GM19397 (cell line): ENCODE data around the gene SLC12A7.
A peak's percentile ranks its signal among the peaks of the same experiment; 100 is the strongest.

ENCODE experiments used
- ATAC-seq: cut with Tn5 transposase; IDR thresholded peaks from one replicate; pipeline ENCODE4 v1.9.1; 2021; ENCODE audit warnings: mild to moderate bottlenecking, moderate library complexity; ENCODE audit not compliant: unreplicated experiment

SLC12A7 gene

DNA sequence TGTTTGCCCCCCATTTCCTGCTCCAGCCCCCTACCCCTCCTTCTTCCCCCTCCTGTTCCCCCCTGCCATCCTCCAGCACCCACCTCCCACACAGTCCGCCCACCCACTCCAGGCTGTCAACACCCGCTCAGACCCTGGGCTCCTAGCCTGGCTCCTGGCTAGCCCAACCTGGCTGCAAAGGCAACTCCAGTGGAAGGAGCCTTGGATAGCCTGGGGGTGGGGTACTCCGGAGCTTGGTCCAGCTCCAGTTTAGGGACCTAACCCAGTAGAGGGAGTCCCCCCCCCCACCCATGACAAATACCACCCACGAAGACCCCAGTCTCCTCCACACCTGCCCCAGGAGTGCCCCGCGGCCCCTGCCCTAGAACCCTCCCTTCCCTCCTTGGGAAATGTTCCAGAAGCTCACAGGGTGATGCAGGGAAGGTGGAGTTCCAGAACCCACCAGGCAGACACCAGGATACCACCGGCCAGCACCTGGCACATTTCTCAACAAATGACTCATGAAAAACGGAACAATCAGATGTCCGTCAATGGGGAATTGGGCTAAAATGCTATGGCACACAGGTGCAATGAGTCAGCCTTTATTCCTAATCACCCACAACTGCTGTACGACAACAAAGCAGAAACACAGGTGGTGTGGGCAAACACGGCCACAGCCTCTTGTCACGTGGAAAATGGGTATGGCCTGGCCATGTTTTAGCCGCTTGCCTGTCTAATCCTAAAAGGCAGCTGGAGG lies 901 bp upstream of the SLC12A7 start:
- no peak for ATAC-seq

DNA sequence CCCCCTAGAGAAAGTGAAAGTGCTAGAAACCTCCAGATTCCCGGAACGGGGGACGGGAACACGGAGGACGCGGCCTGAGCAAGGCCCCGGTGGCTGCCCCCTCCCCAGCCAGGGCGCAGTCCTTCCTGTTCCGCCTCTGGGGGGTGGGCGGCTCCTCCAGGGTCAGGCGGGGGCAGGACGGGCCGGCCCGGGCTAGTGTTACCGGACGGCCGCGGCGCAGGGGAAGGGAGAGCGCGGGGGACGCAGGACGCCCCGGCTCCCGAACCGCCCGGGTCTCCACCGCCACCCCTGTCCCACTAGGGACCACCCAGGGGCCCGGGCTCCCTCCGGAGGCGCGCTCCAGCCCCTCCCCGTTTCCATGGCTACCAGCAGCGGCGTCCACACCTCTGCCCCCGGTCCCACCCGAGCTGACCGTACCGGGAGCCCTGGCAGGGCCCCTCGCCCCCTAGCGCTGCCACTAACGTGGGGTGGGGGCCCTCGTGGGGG lies 579 bp downstream of the SLC12A7 start:
- ATAC-seq, result peak; percentile 34

GRCh38 chr5:1110307-1111240 lies 1.3 kb downstream of the SLC12A7 start:
- ATAC-seq, result peak; percentile 1

DNA sequence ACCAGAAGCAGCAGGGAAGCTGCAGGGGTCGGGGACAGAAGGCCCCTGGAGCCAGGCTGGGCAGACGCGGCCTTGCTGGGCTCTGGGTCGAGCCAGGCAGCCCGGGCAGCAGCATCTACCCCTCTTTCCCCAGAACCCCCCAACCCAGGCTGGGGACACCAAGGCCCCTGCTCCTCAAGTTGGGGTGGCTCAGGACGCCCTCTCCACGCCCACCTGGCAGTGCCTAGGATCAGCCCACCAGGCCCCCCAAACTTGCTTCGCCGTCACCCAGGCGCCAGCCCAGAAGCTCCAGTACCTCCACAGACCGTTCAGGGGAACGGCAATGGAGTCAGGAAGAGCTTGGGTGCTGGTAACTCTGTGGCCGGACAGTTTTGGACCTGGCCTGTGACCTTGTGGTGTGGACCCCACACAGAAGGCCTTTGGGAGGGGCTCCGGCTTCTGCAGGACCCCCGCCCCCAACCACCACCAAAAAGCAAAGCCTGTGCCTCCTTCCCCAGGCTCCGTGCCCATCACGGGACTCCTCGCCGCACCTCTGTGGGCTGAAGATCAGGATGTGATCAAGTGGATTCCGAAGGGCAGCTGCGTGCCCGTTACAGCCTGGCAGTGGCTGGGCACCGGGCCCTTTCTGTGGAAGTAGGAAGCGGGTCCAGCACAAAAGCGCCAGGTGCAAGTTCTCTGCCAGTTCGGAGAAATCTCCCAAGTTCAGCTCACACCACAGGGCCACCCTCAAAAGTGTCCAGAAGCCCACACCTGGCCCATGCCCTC lies 2.1 kb downstream of the SLC12A7 start:
- no peak for ATAC-seq

- ATAC-seq, result no peak
Measured at GRCh38 chr5:1108865-1109174, 3.0 kb downstream of the SLC12A7 start.

GRCh38 chr5:1108023-1108864 lies 3.6 kb downstream of the SLC12A7 start:
- ATAC-seq, result no peak

DNA sequence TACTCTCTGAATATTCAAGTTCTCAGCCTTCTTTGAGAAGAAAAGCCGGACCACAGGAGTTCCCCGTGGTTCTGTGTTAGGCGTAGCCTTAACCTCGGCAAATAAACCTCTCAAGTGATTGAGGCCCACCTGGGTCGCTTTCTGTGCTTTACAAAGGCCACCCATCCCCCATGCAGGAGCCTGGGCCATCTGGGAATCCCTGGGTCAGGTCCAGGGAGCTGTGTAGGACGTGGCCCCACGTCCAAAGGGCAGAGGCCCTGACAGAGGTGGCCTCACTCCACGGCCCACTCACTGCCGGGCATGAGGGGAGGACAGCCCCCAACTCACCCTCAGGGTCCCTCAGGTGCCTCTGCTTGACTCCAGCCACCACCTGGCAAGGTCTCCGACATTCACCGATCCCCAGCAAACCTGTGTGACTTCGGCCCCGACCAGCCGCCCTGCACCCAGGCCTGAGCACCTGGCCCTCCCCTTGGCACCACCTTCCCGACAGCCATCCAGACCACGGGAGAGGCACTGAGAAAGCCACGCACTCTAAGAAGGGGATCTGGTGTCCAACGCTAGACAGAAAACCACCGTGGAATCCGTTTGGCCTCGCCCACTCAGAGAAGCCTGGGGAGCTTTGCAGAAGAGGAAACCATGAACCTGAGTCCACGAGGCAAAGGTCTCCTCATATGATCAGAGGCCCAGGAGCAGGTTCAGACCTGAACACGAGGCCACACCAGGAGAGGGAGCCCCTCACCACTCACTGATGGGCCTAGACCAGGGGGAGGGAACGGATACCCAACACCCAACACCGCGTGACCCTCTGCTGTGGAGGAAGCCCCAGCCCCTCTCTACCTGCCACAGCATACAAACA lies 4.5 kb downstream of the SLC12A7 start:
- no peak for ATAC-seq

GRCh38 chr5:1106385-1107166 lies 5.3 kb downstream of the SLC12A7 start:
- ATAC-seq, result no peak

GRCh38 chr5:1105350-1106265 lies 6.3 kb downstream of the SLC12A7 start:
- peak; percentile 42 for ATAC-seq

DNA sequence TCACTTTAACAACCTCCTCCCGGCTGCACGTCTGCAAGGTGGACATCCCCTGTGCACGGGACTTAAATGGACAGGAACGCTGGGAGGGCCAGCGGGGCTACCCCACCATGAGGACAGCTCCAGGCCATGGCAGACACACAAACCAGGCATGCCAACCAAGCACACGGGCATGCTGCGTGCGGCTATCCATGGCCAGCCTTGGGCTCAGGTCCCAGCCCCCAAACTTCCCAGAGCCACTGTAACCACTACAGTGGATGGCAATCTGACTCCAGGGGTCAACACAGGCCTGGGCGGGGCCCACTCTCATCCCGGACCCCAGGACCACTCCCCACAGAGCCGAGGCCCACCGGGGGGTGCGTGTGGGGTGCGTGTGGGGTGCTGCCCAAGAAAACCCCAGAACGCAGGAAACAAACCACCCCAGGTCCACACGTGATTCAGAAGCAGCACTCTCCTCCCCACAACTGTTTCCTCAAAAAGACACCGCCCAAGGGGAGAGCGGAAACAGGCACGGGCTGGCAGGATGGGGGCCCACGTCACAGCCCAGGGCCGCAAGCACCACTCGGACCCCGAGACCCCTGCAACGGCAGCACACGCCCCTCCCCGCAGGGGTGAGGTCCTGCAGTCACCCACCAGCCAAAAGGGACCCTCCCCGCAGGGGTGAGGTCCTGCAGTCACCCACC lies 7.4 kb downstream of the SLC12A7 start:
- no peak for ATAC-seq

DNA sequence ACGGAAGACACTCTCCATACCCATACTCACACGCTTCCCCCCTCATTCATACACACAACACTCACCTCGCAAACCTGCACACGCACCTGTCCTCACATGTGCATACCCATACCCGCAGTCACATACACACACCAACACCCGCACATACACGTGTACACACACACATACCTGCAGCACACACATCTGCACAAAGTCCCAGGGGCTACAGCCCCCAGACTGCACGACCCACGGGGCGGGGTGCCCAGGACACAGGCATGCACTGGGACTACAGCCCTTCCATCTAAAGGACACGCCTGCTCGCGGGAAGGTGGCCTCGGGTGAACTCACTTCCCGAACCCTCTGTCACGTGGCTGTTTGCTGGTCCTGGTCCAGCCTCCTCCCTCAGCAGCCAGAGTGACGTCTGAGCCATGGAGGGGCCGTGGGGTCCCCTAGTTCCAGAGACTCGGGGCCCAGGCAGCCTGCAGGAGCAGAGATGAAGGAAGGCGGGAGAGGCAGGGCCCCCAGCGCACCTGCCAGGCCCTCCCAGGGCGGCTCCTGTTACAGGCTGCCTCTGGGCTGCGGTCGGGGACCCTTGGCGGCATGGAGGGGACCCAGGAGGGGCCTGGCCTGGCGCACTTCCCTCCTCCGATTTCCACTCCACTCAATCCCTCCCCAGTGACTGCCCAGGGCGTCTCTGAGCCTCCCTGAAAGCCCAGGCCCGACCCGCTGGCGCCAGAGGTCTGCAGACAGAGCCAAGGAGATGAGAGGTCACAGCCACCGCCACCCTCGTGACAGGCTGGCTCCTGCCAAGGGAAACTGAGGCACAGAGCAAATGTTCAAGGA lies 8.1 kb downstream of the SLC12A7 start:
- no peak for ATAC-seq

- ATAC-seq, result no peak
Measured at GRCh38 chr5:1103093-1103492, 8.8 kb downstream of the SLC12A7 start.

- no peak for ATAC-seq
Measured at GRCh38 chr5:1101961-1102713, 9.7 kb downstream of the SLC12A7 start.

DNA sequence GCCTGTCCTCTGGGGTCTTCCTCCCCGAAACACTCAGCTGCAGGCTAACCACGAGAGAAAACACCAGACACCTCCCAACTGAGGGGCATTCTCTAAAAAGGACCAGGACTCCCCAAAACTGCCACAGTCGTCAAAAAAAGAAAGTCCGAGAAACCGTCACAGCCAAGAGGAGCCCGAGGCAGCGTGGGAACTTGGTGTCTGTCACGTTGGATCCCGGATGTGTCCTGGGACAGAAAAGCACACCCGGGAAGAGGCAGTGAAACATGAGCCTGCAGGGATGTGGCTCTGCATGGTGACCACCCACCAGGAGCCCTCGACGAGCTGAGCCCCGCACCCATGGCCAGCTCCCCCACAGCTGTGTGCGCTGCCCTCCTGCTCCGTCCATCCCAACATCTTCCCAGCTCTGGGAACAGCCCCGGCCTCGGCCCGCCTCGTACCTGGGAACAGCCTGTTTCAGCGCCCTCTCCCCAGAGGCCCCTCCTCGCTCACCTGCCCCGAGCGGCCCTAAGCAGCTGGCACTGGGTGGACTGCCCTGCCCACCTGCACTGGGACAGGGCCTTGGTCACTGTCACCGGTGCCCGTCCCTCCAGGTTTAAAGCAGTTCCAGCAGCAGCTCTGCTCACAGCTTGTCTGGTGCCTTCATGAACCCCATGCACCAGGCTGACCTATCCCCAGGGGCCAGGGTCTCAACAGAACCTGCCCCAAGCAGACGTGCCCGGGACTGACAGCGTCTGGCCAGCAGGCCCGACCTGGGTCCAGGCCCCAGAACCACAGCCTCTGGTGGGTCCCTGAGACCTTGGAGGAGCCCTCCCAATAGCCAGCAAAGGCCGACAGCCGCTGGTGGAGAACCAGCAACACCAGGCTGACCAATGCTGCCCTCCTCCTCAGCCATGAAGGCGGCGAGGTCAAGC lies 10.9 kb downstream of the SLC12A7 start:
- no peak for ATAC-seq
